HEK293 (cell line): ENCODE results near the gene FOXP1.

Experiments
- YY1 ChIP-seq: fragments of 450-650 bp; formaldehyde crosslinking; IDR thresholded peaks from 2 replicates; pipeline ENCODE4 v1.5.1; 2018; ENCODE audit warnings: missing biosample characterization, missing genetic modification characterization
- YY2 ChIP-seq: fragments of 450-650 bp; formaldehyde crosslinking; IDR thresholded peaks from 2 replicates; pipeline ENCODE4 v1.5.1; 2016; ENCODE audit warnings: missing biosample characterization, missing genetic modification characterization
- ZBTB17 ChIP-seq: fragments of 450-650 bp; formaldehyde crosslinking; IDR thresholded peaks from 2 replicates; pipeline ENCODE4 v1.5.1; 2016; ENCODE audit warnings: missing biosample characterization, missing genetic modification characterization
- ZBTB20 ChIP-seq: fragments of 450-650 bp; formaldehyde crosslinking; IDR thresholded peaks from 2 replicates; pipeline ENCODE4 v1.5.1; 2016; ENCODE audit warnings: missing biosample characterization, missing genetic modification characterization
- ZNF221 ChIP-seq: fragments of 450-650 bp; formaldehyde crosslinking; IDR thresholded peaks from 2 replicates; pipeline ENCODE4 v1.5.1; 2017; ENCODE audit warnings: missing biosample characterization, missing genetic modification characterization, borderline replicate concordance
- ZNF391 ChIP-seq: fragments of 450-650 bp; formaldehyde crosslinking; IDR thresholded peaks from 2 replicates; pipeline ENCODE4 v1.5.1; 2016; ENCODE audit warnings: low read depth, missing biosample characterization, missing genetic modification characterization, borderline replicate concordance
- ZNF394 ChIP-seq: fragments of 450-650 bp; formaldehyde crosslinking; IDR thresholded peaks from 2 replicates; pipeline ENCODE4 v1.5.1; 2016; ENCODE audit warnings: missing biosample characterization, missing genetic modification characterization, mild to moderate bottlenecking, moderate library complexity, borderline replicate concordance
- ZNF521 ChIP-seq: fragments of 450-650 bp; formaldehyde crosslinking; IDR thresholded peaks from 2 replicates; pipeline ENCODE4 v1.5.1; 2017; ENCODE audit warnings: missing biosample characterization, mild to moderate bottlenecking, missing genetic modification characterization
- ZNF585B ChIP-seq: fragments of 450-650 bp; formaldehyde crosslinking; IDR thresholded peaks from 2 replicates; pipeline ENCODE4 v1.5.1; 2016; ENCODE audit warnings: missing biosample characterization, missing genetic modification characterization
- TF ChIP-seq, protein P1 (sequence below): fragments of 450-650 bp; formaldehyde crosslinking; IDR thresholded peaks from 2 replicates; pipeline ENCODE4 v1.5.1; 2017; ENCODE audit warnings: missing biosample characterization, mild to moderate bottlenecking, missing genetic modification characterization, moderate library complexity
- TF ChIP-seq, protein P2 (sequence below): fragments of 450-650 bp; IDR thresholded peaks from 2 replicates; pipeline ENCODE4 v1.5.1; 2018; ENCODE audit warnings: missing biosample characterization, missing genetic modification characterization
- TF ChIP-seq, protein P3 (sequence below): fragments of 450-650 bp; formaldehyde crosslinking; IDR thresholded peaks from 2 replicates; pipeline ENCODE4 v1.5.1; 2016; ENCODE audit warnings: missing biosample characterization, missing genetic modification characterization

DNA sequence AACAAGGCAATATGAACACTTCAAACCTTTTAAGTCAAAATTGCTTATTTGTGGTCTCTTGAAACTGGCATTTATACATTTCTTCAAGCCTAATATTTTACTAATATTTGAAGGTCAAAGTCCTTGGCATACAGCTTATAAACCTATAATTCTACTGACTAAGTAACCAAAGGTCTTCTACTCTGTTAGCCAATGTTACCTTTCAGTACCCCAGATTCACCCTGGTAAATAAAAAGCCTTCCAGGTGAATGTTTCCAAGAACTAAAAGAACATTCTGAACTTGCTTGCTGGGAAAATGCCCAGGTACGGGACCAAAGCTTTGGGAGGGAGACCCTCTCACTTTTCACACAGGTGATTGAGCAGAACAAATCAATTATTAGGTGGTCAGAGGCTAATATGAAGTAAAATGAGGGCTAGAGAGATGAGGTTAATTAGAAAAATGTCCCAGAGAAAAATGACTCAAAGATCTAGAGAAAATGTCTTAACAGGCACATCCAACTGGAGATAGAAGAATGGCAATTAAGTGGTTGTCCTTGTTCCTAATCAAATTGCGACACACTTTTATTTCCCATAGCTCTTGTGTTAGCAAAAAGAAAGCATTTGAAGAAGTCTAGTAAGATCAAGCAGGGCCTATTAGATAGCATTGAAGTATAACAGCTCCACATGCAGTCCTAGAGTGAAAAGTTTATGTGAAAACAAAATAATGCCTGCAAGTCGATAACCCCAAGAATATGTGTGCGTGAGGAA, 232.0 kb downstream of the FOXP1 start:
- TF ChIP-seq ZBTB17 (tag by site-specific recombination) (no peak), ZNF521 (tag by site-specific recombination) (no peak), ZNF394 (no peak), ZNF391 (no peak), ZBTB20 (tag by site-specific recombination) (no peak), ZNF221 (no peak), ZNF585B (no peak), YY2 (tag by site-specific recombination) (no peak), YY1 (no peak)
- TF ChIP-seq, protein P1, sequence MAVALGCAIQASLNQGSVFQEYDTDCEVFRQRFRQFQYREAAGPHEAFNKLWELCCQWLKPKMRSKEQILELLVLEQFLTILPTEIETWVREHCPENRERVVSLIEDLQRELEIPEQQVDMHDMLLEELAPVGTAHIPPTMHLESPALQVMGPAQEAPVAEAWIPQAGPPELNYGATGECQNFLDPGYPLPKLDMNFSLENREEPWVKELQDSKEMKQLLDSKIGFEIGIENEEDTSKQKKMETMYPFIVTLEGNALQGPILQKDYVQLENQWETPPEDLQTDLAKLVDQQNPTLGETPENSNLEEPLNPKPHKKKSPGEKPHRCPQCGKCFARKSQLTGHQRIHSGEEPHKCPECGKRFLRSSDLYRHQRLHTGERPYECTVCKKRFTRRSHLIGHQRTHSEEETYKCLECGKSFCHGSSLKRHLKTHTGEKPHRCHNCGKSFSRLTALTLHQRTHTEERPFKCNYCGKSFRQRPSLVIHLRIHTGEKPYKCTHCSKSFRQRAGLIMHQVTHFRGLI = no peak
- TF ChIP-seq, protein P2, sequence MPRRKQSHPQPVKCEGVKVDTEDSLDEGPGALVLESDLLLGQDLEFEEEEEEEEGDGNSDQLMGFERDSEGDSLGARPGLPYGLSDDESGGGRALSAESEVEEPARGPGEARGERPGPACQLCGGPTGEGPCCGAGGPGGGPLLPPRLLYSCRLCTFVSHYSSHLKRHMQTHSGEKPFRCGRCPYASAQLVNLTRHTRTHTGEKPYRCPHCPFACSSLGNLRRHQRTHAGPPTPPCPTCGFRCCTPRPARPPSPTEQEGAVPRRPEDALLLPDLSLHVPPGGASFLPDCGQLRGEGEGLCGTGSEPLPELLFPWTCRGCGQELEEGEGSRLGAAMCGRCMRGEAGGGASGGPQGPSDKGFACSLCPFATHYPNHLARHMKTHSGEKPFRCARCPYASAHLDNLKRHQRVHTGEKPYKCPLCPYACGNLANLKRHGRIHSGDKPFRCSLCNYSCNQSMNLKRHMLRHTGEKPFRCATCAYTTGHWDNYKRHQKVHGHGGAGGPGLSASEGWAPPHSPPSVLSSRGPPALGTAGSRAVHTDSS = no peak
- TF ChIP-seq, protein P3, sequence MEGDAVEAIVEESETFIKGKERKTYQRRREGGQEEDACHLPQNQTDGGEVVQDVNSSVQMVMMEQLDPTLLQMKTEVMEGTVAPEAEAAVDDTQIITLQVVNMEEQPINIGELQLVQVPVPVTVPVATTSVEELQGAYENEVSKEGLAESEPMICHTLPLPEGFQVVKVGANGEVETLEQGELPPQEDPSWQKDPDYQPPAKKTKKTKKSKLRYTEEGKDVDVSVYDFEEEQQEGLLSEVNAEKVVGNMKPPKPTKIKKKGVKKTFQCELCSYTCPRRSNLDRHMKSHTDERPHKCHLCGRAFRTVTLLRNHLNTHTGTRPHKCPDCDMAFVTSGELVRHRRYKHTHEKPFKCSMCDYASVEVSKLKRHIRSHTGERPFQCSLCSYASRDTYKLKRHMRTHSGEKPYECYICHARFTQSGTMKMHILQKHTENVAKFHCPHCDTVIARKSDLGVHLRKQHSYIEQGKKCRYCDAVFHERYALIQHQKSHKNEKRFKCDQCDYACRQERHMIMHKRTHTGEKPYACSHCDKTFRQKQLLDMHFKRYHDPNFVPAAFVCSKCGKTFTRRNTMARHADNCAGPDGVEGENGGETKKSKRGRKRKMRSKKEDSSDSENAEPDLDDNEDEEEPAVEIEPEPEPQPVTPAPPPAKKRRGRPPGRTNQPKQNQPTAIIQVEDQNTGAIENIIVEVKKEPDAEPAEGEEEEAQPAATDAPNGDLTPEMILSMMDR (tag by site-specific recombination) = no peak
